Stimulated activated CD8-positive, alpha-beta memory T cell treated with anti-CD3 and anti-CD28 coated beads, Interleukin-7, amount 100 ng/mL, for 48 hours (primary cell): Measurements from ENCODE around the gene GLB1L3.
"Not testable (repeated sequence)": the region's sequence is repeated elsewhere in the genome, so short reads cannot be mapped to it uniquely, and the experiment has no call there.

Experiments used
- DNase-seq, 2 donors: peaks; one replicate each; pipeline ENCODE4 v3.0.0-alpha.2; 2020; ENCODE audit warnings: low read depth in 1 of 2; ENCODE audit errors: extremely low read depth in 1 of 2

Gene GLB1L3

DNA sequence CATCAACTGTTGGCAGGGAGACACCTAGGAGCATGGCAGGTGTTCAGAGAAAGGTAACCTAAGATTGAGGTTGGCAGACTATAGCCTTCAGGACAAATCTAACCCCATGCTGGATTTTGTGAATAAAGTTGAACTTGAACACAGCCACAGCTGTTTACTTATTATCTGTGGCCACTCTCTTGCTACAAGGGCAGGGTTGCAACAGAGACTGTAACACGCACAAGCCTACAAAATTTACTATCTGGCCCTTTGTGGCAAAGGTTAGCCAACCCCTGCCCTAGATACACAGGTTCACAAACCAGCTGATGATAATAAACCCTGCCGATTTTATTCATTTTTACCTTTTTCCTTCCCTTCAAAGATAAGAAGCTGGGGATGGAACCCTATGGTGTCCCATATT, 25.5 kb upstream of the GLB1L3 start:
- no peak for DNase-seq

- no peak for DNase-seq
Observed at GRCh38 chr11:134252346-134253187, 23.6 kb upstream of the GLB1L3 start.

DNA sequence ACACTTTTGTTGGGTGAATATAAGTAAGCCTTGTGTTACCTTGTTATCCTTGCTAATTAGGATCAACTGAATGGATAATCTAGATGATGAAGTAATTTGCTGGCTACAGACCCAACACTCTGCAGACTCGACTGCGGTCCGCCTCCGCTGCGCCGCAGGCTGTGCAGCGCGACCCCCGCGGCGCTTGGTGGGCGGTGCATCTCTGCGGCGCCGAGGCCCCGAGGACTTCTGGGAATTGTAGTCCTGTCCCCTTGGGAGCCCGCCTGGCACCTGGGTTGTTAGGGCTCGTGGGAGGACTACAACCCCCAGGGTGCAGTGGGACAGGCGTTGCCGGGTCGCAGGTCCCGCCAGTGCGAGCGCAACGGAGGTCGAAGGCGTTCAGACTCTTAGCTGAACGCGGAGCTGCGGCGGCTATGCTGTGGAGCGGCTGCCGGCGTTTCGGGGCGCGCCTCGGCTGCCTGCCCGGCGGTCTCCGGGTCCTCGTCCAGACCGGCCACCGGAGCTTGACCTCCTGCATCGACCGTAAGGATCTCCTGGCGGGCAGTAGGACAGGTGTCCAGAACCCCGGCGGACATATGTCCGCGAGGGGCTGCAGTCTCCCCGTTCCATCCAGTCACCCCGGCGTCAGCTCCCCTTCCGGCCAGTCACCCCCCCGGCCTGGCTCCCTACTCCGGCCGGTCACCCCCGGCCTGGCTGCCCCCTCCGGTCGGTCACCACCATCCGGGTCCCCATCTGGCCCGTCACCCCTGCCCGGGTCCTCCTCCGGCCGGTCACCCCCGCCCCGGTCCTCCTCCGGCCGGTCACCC, 22.8 kb upstream of the GLB1L3 start, which contains the start of the genes ACAD8 and THYN1:
ACAD8 (plus strand) TSS at position 381 of the 806 bp plus-strand sequence; CDS start at position 414, 33 bp downstream.
THYN1 (minus strand) TSS at position 165 of the 806 bp plus-strand sequence. CDS start 470 bp downstream, outside the sequence.
- peak; percentile 91 to 96 for DNase-seq

GRCh38 chr11:134254433-134255183, 21.6 kb upstream of the GLB1L3 start:
- DNase-seq, result no peak

DNA sequence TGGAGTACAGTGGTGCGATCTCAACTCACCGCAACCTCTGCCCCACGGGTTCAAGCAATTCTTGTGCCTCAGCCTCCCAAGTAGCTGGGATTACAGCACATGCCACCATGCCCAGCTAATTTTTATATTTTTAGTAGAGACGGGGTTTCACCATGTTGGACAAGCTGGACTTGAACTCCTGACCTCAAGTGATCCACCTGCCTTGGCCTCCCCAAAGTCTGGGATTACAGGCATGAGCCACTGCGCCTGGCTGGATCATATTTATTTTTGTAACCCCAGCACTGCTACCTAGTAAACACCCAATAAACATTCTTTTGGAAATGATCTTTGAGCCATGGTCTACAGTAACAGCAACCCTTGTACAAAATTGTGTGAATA, 21.0 kb upstream of the GLB1L3 start:
- DNase-seq, result not testable (repeated sequence)

GRCh38 chr11:134257101-134257500, 19.1 kb upstream of the GLB1L3 start:
- DNase-seq, result no peak

- no peak for DNase-seq
Observed at GRCh38 chr11:134258577-134258976, 17.6 kb upstream of the GLB1L3 start.

GRCh38 chr11:134260503-134260902, 15.7 kb upstream of the GLB1L3 start:
- DNase-seq, result no peak

DNA sequence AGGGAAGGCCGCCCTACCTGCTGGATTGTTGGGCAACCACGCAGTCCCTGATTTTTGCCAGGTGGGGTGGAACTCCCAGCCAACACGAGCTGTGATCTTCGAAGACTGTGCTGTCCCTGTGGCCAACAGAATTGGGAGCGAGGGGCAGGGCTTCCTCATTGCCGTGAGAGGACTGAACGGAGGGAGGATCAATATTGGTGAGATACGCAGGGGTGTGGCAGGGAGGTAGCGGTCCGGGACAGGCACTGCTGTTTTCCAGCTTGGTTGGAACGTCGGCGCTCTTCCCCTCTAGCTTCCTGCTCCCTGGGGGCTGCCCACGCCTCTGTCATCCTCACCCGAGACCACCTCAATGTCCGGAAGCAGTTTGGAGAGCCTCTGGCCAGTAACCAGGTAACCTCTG, 15.2 kb upstream of the GLB1L3 start:
- DNase-seq, result no peak

DNA sequence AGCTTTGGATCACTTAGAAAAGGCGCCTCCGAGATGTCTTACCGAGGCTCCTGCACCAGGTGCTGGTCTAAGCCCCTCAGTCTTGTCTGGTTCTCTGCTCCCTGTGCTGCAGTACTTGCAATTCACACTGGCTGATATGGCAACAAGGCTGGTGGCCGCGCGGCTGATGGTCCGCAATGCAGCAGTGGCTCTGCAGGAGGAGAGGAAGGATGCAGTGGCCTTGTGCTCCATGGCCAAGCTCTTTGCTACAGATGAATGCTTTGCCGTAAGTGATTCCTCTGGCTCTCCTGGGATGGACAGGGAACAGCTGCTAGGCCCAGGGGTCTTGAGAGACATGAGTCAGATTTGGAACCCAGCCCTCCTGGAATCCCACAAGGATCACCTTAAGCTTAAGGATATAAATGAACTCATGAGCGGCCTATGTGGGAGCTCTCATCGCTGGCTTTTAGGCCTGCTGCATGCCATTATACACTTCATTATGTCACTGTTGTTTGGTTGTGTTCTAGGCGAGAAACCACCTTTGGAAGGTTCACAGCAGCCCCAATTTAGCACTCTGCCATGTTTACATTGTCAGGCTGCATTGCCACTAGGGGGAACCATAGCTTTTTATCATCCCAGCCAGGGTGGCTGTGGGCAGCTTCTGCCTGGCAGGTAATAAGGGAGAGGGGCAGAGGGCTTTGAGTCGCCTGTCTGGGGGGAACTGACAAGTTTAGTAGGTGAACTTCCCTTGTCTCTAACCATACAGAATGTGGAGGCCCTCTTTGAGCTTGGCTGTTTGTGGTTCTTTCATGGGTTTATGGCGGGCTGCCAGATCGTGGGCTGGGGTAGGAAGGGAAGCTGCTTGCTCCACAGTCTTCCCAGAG, 14.3 kb upstream of the GLB1L3 start:
- no peak for DNase-seq

- DNase-seq, result no peak
Observed at GRCh38 chr11:134264966-134265764, 11.0 kb upstream of the GLB1L3 start.

DNA sequence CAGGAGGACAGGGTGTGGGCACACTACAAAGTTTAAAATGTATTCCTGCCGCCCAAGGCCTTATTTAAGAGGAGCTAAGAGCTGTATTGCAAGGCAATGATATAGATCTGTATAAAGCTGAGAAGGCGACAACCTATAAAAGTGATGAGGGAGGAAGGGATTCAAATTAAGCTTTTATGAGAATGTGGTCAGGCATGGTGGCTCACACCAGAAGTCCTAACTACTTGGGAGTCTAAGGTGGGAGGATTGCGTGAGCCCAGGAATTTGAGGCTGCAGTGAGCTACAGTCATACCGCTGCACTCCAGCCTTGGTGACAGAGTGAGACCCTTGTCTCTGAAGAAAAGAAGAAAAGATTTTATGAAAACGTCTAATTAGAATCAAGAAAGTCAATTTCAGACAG, 9.7 kb upstream of the GLB1L3 start:
- no peak for DNase-seq

DNA sequence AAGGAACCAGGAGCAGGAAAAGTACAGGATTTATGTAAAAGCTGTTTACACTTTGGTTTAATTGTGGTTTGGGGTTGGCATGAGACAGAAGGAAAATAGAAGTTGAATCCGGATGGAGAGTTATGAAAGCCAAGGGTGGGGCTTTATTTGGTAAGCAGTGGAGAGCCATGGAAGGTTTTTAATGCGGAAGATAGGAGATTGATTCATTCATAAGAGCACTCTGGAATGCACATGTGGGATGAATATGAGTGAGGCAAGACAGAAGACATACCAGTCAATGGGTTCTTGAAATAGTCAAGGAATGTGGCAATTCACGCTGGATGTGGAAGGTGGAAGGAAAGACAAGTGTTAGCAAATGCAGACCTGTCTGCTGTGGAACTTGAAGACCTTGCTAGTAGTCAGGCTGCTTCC, 9.3 kb upstream of the GLB1L3 start:
- no peak for DNase-seq

- no peak for DNase-seq
Observed at GRCh38 chr11:134267461-134267860, 8.7 kb upstream of the GLB1L3 start.

DNA sequence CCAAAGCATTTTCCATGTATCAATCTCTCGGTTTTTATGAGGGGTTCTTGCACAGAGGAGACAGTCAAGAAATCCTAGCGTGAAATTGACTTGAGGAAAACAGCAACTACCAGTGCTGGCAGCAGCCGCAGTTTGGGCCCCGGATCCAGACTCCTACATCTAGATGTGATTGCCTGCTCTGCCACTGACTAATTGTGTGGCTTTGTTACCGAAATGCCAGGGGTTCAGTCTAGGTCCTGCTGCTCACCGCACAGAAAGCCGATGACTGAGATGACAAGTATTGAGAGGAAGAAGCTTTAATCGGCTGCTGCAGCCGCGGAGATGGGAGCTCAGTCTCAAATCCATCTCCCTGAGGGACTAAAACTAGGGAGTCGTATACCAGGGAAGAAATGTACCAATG, 8.2 kb upstream of the GLB1L3 start:
- no peak for DNase-seq

DNA sequence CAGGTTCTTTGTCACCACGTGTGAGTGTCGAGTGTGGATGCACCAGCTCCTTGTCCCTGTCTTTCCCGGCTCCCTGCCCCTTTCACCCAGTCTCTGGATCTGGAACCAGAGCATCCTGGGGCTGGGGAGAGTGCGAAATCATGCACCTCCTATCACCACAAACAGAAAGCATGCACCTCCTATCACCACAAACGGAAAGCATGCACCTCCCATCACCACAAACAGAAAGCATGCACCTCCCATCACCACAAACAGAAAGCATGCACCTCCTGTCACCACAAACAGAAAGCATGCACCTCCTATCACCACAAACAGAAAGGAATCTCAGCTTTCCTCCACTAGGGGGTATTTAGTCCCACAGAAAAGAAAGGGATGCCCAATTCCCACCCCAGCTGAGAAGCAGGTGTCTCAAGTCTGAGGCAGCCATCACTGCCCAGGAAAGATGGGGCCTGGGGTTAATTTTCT, 5.9 kb upstream of the GLB1L3 start:
- DNase-seq, result no peak

GRCh38 chr11:134271978-134272377, 4.2 kb upstream of the GLB1L3 start:
- DNase-seq, result no peak

DNA sequence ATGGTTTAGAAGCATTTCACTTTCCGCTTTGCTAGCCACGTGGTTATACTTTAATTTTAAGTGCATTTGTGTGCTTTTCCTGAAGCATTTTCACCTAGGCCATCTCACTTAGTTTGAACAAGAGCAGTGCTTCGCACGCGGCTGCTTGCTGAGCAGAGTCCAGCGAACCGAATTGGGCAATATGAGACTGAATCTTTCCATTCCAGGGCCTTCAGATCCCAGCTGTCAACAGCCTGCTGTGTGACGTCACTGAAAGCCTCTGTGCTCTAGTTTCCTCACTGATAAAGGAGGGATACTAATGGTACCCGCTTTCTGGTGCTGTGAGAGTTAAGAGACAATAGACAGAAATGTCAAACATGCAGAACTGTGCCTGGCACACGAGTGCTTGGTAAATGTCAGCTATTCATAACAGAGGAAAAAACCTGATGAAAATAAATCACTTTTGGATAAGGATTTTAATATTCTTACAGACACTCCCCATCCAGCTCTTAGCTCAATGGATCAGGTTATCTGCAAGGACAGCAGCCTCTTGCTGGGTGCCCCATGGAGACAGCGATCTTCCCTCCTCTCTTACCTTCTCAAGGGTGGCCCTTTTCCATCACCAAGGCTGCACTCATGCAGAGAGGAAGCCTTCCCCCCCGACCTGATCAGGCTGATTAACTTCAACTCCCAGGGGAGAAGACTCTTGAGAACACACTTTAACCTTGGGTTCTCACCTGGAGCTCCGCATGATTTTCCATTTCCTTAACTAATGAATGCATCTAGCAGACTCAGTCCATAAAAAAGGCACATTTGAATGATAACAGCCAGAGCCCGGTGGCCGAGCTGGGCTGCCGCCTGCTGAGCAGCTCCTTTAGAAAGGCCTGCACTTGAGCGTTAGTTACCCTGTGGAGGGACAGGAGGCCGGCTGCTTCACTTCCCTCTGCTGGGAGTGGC, 3.5 kb upstream of the GLB1L3 start:
- DNase-seq, result no peak
